ENCODE measurements around the gene HMGXB4. TPM values are rescaled to one million over a fixed set of nuclear protein-coding genes. Genes with fewer than 3 reads are reported as not detected.

HMGXB4 gene
- total and polyA plus RNA-seq, 2 experiments from 2014 or later: 34.7 to 64.9 TPM

DNA sequence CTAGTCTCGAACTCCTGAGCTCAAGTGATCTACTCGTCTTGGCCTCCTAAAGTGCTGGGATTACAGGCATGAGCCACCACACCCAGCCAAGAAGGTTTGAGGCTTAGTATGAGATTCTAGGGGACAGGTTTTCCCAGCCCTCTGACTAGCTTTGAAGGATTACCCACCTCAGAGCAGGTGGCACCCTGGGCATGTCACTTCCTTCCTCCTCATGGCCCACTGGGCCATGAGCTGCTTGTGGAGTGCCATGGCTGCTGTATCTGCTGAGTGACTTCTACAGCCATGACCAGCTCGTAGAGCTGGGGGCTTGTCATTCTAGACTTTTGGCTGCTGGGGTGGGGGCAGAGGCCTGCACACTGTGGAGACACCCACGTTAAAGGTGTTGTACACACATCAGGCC is 67.5 kb downstream of the HMGXB4 start:
- no peak overlapping the region for H3K4me3 Mint-ChIP-seq

More for the DNA sequence above, 67.5 kb downstream of the HMGXB4 start:
- Histone ChIP-seq H3K4me2 (no peak overlapping the region), H2AFZ (no peak overlapping the region), H3F3A (replicated peaks; ENCODE audit: low read depth) (no peaks in the 10 kb centered on the region), H3K9me2 (ENCODE audit: insufficient read depth) (no peaks in the 10 kb centered on the region), H3K36me3 (ENCODE audit: insufficient read depth) (no peaks in the 10 kb centered on the region), H3K79me2 (replicated peaks; ENCODE audit: insufficient read depth) (no peaks in the 10 kb centered on the region), H3K27me3 (ENCODE audit: insufficient read depth) (no peaks in the 10 kb centered on the region), H3K27ac (ENCODE audit: low read depth) (no peak overlapping the region), H4K20me1 (replicated peaks; ENCODE audit: insufficient read depth) (no peaks in the 10 kb centered on the region), H3K4me3 (no peak overlapping the region), H3K4me1 (ENCODE audit: insufficient read depth) (no peaks in the 10 kb centered on the region)
- H3K27me3 Mint-ChIP-seq (ENCODE audit: insufficient read depth, low read depth, poor library complexity): peaks cover 4% of the 10 kb centered on the region
- H3K9me3 Mint-ChIP-seq: no peaks in the 10 kb centered on the region
- H3K36me3 Mint-ChIP-seq (ENCODE audit: low read depth): peaks cover 10% of the 10 kb centered on the region
- TF ChIP-seq STAT1 (IDR thresholded peaks at IDR 0.05; ENCODE audit: unreplicated experiment) (no peak), ZNF114 (CRISPR knock-in tag; IDR thresholded peaks at IDR 0.05) (no peak), NANOG (IDR thresholded peaks at IDR 0.05; ENCODE audit: borderline replicate concordance) (no peak), ZNF331 (CRISPR knock-in tag; IDR thresholded peaks at IDR 0.05; ENCODE audit: low read depth) (no peak), JUNB (IDR thresholded peaks at IDR 0.05; ENCODE audit: unreplicated experiment) (no peak), CREB1 (CRISPR knock-in tag; IDR thresholded peaks at IDR 0.05; ENCODE audit: low read depth) (no peak), EZH2 (IDR thresholded peaks at IDR 0.05; ENCODE audit: low read depth, unreplicated experiment) (no peak), CTCF (conservative IDR thresholded peaks at IDR 0.05; ENCODE audit: low read depth in 2 of 2) (no peak), EZH2phosphoT487 (IDR thresholded peaks at IDR 0.05; ENCODE audit: unreplicated experiment) (no peak), POLR2AphosphoS5 (IDR thresholded peaks at IDR 0.05; ENCODE audit: low read depth) (no peak)
- TF ChIP-seq, protein P1, sequence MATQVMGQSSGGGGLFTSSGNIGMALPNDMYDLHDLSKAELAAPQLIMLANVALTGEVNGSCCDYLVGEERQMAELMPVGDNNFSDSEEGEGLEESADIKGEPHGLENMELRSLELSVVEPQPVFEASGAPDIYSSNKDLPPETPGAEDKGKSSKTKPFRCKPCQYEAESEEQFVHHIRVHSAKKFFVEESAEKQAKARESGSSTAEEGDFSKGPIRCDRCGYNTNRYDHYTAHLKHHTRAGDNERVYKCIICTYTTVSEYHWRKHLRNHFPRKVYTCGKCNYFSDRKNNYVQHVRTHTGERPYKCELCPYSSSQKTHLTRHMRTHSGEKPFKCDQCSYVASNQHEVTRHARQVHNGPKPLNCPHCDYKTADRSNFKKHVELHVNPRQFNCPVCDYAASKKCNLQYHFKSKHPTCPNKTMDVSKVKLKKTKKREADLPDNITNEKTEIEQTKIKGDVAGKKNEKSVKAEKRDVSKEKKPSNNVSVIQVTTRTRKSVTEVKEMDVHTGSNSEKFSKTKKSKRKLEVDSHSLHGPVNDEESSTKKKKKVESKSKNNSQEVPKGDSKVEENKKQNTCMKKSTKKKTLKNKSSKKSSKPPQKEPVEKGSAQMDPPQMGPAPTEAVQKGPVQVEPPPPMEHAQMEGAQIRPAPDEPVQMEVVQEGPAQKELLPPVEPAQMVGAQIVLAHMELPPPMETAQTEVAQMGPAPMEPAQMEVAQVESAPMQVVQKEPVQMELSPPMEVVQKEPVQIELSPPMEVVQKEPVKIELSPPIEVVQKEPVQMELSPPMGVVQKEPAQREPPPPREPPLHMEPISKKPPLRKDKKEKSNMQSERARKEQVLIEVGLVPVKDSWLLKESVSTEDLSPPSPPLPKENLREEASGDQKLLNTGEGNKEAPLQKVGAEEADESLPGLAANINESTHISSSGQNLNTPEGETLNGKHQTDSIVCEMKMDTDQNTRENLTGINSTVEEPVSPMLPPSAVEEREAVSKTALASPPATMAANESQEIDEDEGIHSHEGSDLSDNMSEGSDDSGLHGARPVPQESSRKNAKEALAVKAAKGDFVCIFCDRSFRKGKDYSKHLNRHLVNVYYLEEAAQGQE (IDR thresholded peaks at IDR 0.05; ENCODE audit: unreplicated experiment): no peak
- TF ChIP-seq, protein P2, sequence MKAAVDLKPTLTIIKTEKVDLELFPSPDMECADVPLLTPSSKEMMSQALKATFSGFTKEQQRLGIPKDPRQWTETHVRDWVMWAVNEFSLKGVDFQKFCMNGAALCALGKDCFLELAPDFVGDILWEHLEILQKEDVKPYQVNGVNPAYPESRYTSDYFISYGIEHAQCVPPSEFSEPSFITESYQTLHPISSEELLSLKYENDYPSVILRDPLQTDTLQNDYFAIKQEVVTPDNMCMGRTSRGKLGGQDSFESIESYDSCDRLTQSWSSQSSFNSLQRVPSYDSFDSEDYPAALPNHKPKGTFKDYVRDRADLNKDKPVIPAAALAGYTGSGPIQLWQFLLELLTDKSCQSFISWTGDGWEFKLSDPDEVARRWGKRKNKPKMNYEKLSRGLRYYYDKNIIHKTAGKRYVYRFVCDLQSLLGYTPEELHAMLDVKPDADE (IDR thresholded peaks at IDR 0.05): no peak
- TF ChIP-seq, protein P3, sequence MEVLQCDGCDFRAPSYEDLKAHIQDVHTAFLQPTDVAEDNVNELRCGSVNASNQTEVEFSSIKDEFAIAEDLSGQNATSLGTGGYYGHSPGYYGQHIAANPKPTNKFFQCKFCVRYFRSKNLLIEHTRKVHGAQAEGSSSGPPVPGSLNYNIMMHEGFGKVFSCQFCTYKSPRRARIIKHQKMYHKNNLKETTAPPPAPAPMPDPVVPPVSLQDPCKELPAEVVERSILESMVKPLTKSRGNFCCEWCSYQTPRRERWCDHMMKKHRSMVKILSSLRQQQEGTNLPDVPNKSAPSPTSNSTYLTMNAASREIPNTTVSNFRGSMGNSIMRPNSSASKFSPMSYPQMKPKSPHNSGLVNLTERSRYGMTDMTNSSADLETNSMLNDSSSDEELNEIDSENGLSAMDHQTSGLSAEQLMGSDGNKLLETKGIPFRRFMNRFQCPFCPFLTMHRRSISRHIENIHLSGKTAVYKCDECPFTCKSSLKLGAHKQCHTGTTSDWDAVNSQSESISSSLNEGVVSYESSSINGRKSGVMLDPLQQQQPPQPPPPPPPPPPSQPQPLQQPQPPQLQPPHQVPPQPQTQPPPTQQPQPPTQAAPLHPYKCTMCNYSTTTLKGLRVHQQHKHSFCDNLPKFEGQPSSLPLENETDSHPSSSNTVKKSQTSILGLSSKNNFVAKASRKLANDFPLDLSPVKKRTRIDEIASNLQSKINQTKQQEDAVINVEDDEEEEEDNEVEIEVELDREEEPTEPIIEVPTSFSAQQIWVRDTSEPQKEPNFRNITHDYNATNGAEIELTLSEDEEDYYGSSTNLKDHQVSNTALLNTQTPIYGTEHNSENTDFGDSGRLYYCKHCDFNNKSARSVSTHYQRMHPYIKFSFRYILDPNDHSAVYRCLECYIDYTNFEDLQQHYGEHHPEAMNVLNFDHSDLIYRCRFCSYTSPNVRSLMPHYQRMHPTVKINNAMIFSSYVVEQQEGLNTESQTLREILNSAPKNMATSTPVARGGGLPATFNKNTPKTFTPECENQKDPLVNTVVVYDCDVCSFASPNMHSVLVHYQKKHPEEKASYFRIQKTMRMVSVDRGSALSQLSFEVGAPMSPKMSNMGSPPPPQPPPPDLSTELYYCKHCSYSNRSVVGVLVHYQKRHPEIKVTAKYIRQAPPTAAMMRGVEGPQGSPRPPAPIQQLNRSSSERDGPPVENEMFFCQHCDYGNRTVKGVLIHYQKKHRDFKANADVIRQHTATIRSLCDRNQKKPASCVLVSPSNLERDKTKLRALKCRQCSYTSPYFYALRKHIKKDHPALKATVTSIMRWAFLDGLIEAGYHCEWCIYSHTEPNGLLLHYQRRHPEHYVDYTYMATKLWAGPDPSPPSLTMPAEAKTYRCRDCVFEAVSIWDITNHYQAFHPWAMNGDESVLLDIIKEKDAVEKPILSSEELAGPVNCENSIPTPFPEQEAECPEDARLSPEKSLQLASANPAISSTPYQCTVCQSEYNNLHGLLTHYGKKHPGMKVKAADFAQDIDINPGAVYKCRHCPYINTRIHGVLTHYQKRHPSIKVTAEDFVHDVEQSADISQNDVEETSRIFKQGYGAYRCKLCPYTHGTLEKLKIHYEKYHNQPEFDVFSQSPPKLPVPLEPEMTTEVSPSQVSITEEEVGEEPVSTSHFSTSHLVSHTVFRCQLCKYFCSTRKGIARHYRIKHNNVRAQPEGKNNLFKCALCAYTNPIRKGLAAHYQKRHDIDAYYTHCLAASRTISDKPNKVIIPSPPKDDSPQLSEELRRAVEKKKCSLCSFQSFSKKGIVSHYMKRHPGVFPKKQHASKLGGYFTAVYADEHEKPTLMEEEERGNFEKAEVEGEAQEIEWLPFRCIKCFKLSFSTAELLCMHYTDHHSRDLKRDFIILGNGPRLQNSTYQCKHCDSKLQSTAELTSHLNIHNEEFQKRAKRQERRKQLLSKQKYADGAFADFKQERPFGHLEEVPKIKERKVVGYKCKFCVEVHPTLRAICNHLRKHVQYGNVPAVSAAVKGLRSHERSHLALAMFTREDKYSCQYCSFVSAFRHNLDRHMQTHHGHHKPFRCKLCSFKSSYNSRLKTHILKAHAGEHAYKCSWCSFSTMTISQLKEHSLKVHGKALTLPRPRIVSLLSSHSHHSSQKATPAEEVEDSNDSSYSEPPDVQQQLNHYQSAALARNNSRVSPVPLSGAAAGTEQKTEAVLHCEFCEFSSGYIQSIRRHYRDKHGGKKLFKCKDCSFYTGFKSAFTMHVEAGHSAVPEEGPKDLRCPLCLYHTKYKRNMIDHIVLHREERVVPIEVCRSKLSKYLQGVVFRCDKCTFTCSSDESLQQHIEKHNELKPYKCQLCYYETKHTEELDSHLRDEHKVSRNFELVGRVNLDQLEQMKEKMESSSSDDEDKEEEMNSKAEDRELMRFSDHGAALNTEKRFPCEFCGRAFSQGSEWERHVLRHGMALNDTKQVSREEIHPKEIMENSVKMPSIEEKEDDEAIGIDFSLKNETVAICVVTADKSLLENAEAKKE (CRISPR knock-in tag; IDR thresholded peaks at IDR 0.05): no peak
- H3K4me1 Mint-ChIP-seq: no peaks in the 10 kb centered on the region
- H3K27ac Mint-ChIP-seq: no peak overlapping the region
- ATAC-seq (no peak), DNase-seq (ENCODE audit: low spot score) (no peak)
